Stimulated activated CD8-positive, alpha-beta memory T cell treated with anti-CD3 and anti-CD28 coated beads, Interleukin-15, amount 100 ng/mL, for 1 hour (primary cell): ENCODE measurements around the gene INS.
"Not testable (repeated sequence)": the region's sequence is repeated elsewhere in the genome, so short reads cannot be mapped to it uniquely, and the experiment has no call there.

Experiments
- DNase-seq: peaks from one replicate; pipeline ENCODE4 v3.0.0-alpha.2; 2020; ENCODE audit warnings: low read depth

Gene INS

GRCh38 chr11:2131371-2132236 is 29.4 kb downstream of the INS start:
- no peak for DNase-seq

- DNase-seq, result no peak
These were observed 30.1 kb downstream of the INS start for GRCh38 chr11:2130881-2131352.

GRCh38 chr11:2129699-2130366 is 31.2 kb downstream of the INS start:
- DNase-seq, result no peak

GRCh38 chr11:2129308-2129698 is 31.7 kb downstream of the INS start:
- DNase-seq, result no peak

DNA sequence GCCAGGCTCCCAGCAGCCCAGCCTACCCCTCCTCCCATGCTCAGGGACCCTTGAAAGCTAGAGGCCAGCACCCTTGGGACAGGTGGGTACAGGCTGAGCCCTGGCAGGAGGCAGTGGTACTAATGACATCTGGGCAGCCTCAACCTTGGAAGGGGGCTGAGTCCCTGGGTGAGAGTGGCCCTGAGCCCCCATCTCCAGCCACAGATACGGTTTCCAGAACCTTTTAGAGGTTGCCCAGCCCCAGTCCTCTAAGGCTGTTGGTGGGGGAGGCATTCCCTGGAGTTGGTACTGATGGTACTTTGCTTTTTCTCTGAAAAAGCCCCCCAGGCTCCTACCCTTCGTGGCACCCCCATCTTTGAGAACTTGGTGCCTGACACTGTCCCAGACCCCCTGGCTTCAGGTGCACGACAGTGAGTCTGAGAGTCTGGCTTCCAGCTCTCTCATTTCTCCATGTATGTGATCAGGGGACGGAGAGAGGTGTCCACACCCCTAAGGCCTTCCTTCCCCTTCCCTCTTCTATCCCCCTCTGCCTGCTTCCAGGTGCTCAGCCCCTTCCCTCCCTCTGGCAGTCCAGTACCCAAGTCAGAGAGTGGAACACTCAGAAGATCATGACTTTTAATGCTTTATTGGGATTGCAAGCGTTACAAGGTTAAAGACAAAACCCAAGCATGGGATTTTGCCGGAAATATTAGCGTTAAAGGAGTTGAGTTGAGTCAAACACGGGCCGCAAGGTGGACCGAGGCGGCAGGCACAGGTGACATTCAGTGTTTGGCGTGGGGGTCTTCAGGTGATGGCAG is 32.3 kb downstream of the INS start:
- no peak for DNase-seq

DNA sequence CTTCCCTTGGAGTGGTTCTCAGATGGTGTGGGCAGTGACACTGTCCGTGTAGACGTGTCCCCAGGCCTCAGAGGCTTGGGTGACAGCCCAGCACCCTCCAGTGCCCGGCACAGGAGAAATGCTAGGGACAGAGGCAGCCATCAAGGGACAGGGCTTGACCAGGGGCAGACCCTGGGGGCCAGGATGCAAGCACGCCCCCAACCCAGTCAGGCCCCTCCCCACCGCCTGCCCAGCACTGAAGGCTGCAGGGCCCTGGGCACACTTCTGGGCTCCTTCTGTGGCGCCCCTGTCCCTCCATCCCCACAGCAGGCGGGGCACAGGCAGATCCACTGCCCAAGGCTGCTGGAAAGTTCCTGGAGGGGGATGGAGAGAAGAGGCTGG is 32.9 kb downstream of the INS start:
- no peak for DNase-seq

- no peak for DNase-seq
These were observed 33.4 kb downstream of the INS start for GRCh38 chr11:2127482-2128129.

- no peak for DNase-seq
These were observed 34.4 kb downstream of the INS start for GRCh38 chr11:2126520-2127085.

- not testable (repeated sequence) for DNase-seq
These were observed 36.1 kb downstream of the INS start for GRCh38 chr11:2124736-2125484.

GRCh38 chr11:2123628-2123960 is 37.4 kb downstream of the INS start:
- no peak for DNase-seq

DNA sequence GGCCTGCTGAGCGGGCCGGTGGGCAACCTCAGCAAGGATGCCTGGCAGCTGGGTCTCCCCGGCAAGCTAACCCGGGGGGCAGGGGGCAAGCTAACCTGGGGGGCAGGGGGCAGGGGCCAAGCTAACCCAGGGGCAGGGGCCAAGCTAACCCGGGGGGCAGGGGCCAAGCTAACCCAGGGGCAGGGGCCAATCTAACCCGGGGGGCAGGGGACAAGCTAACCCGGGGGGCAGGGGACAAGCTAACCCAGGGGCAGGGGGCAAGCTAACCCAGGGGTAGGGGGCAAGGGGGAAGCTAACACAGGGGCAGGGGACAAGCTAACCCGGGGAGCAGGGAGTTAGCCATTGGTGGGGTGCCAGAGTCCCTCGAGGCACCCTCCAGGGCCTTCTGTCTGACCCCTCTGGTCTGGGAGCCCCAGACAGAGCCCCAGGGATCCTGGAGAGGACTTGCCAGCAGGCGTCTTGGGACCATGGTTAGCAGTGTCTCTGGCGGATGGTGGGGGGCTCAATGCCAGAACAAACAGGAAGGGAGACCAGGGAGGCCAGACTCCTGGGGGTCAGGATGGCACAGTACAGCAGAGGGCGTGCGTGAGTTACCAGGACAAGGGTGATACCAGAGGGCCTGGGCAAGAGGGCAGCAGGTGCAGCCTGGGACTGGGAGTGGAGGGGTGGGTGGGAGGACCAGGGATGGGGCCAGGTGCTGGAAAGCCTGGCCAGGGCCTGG is 37.9 kb downstream of the INS start:
- DNase-seq, result no peak

- no peak for DNase-seq
These were observed 38.6 kb downstream of the INS start for GRCh38 chr11:2122222-2122906.

DNA sequence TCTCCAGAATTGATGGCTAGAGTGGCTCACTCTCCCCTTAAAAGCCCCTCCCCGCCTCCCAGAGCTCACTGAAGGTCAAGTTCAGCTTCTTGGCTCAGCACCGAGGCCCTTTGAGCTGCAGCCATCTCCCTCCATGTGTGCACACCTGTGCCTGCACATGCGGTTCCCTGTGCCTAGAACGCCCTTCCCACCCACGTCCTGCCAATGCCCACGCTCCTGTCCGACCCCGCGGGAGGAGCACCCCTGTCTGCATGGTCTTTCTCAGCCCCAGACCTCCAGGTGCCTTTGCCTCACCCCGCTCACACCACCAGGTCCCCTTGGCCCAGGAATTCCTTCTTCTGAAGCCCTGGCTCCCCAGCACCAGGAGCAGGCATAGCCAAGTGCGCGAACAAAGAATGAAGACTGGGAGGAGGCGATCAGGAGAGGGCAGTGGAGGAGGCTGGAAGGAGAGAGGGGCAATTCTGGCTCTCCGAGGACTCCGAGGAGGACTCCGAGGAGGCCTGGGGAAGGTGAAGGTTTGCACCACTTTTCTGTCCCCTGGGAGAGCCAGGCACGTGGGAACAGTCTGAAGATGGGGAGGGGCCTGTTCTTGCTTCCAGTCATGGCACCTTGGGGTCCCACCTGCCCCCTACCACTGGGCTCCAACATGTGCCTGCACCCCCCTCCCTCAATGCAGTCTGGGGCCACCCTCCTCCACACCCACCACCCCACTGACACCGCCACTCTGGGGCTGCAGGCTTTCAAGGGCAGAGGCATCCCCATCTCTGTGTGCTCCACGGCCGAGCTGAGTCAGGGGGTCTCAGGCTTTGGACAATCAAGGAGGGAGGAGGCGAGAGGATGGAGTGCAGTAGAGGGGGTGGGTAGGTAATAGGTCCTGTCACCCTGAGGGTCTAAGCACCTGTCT is 39.5 kb downstream of the INS start:
- DNase-seq, result no peak

- DNase-seq, result no peak
These were observed 40.5 kb downstream of the INS start for GRCh38 chr11:2120359-2121100.

DNA sequence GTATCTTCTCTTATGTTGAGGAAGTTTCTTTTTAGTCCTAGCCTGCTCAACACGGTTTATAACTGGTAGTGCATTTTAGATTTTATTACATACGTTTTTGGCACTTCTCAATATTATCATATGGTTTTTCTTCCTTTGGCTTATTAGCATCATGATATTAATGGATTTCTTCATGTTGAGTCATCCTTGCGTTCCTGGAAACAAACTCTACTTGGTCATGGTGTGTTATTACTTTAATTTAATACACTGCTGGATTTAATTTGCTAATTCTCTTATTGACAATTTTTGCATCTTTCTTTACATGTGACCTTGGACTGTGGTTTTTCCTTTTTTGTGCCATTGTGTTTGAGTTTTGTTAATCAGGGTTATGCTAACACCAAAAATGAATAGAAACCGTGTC is 42.3 kb downstream of the INS start:
- DNase-seq, result no peak

- DNase-seq, result no peak
These were observed 44.3 kb downstream of the INS start for GRCh38 chr11:2116680-2117079.

- no peak for DNase-seq
These were observed 45.7 kb downstream of the INS start for GRCh38 chr11:2115308-2115707.
